GM21737 (cell line): Measurements from ENCODE around the gene RASA3.
"Not testable (repeated sequence)": the region's sequence is repeated elsewhere in the genome, so short reads cannot be mapped to it uniquely, and the experiment has no call there.

Experiments
- ATAC-seq: cut with Tn5 transposase; IDR thresholded peaks from one replicate; pipeline ENCODE4 v1.9.1; 2021; ENCODE audit warnings: mild to moderate bottlenecking, moderate library complexity; ENCODE audit not compliant: unreplicated experiment

Gene RASA3

GRCh38 chr13:114024603-114025404, 107.6 kb downstream of the RASA3 start:
- ATAC-seq, result no peak

DNA sequence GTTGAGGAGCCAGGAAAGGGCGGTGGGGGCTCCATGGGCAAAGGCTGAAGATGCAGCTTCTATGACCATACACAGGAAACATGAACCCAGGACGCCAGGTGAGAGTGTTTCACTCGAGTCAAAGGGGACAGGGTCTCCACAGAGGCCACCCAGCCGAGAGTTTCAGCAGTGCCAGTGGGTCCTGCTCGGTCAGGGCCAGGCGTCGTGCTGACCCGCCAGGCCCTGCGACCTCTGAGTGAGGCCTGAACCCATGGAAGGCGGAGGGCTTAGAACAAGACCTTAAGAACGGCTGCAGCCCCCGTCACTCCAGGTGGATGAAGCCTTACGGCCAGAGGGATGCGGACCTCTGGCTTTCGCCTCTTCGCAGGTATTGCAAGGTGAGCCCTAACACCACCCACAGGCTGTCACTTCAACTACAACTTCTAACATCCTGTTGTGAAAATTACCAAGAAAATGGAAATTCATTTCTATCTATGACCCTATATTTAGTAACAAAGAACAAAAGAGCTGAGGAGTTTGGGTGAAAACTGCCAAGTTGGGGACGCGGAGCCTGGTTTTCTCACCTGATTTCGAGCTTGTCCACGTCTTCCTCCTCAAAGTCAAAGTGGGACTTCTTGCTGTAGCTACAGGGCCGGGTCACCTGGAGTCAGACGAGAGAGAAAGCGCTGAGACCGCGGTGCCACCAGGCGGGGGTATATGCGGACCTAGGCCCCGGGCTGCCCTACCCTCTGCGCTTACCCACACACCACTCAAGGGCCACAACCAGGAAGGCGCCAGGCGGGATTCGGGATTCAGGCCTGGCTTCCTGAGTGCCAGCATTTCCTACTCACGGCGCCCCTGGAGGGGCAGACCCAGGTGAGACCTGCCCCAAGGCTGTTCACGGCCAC, 108.5 kb downstream of the RASA3 start:
- ATAC-seq, result no peak

DNA sequence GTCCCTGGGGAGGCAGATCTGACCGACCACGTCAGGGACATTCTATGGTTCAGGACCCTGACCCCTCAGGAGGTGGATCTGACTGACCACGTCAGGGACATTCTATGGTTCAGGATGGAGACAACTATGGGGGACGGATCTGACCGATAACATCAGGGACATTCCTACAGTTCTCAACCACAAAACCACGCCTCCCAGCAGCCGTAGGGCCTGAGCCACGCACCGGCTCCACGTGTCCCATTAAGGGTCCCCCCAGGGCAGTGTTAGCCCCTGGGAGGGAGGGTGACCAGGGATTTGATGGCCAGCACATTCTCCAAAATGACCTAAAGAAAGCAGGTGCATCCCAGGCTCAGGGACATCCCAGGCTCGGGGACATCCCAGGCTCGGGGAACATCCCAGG, 109.5 kb downstream of the RASA3 start:
- ATAC-seq, result no peak

- ATAC-seq, result no peak
Measured at GRCh38 chr13:114022309-114022669, 110.1 kb downstream of the RASA3 start.

DNA sequence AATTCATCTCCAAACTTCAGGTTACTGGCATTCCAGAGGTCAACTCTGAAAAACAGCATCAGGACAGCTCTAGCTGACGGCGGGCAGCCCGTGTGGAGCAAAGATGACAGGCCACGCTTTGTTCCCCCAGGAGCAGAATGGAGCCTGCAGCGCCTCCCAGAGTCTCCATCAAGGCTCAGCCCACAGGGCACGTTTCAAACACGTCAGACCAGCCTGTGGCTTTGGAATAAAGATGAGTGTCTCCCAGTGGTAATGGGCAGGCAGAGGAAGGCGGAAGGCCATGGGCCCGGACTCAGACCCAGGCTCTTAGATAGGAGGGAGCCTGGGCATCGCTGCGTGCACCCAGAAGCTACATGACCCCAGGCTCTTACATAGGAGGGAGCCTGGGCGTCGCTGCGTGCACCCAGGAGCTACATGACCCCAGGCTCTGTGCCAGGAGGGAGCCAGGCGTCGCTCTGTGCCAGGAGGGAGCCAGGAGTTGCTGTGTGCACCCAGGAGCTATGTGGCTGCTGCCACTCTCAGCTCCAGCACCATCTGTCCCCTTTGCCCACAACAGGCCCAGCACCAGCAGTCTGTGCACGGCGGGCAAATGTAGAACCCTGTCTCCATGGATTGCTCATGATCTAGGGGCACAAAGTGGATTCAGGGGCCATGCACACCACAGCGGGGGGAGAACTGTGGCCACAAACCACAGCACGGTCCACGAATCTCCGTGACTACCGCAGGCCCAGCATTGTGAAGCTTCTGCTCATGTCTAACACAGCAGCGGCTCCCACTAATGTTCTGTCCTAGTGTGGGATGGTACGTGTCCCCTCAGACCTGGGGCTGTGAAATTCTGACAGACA, 110.7 kb downstream of the RASA3 start:
- ATAC-seq, result no peak

DNA sequence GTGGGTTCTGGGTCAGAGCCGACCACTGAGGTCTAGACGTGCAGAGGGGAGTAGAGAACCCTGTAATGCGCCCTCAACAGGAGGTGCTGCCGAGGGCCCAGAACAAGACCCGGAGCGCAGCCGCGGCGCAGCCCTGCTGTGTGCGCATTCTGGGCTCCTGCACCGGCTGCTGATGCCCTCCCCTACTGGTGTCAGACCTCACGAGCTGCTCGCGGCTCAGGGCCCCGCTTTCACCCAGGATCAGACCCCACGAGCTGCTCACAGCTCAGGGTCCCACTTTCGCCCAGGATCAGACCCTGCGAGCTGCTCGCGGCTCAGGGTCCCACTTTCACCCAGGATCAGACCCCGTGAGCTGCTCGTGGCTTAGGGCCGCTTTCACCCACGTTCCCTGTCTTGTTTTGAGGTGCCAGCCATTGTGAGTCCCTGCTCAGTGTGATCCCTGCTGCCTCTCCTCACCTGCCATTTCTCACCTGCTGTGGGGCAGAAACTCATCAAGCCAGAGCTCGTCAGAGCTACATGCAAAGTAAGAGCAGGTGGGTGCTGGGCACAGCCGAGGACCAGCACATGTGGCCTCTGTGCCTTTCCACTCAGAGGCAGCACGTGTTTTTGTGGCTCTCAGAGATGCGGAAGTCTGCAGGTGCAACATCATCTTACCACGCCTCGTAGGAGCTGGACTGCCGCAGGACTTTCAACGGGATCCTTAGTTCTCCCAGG, 111.5 kb downstream of the RASA3 start:
- no peak for ATAC-seq

DNA sequence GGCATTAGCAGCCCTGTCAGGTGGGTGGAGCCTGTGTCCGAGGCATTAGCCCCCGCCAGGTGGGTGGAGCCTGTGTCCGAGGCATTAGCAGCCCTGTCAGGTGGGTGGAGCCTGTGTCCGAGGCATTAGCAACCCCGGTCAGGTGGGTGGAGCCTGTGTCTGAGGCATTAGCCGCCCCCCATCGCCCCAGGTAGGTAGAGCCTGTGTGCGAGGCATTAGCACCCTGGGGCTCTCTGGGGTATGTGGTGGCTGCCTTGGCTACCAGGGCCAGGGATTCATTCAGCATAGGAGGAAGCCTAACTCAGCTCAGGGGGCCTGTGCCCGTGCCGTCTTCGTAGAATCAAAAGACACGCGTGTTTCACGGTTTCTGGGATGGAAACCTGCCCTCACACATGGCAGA, 112.3 kb downstream of the RASA3 start:
- not testable (repeated sequence) for ATAC-seq

GRCh38 chr13:114019367-114019766, 113.1 kb downstream of the RASA3 start:
- no peak for ATAC-seq

GRCh38 chr13:114018461-114019055, 113.9 kb downstream of the RASA3 start:
- ATAC-seq, result no peak

- ATAC-seq, result no peak
Measured at GRCh38 chr13:114017966-114018365, 114.5 kb downstream of the RASA3 start.

GRCh38 chr13:114017028-114017630, 115.3 kb downstream of the RASA3 start:
- ATAC-seq, result no peak

DNA sequence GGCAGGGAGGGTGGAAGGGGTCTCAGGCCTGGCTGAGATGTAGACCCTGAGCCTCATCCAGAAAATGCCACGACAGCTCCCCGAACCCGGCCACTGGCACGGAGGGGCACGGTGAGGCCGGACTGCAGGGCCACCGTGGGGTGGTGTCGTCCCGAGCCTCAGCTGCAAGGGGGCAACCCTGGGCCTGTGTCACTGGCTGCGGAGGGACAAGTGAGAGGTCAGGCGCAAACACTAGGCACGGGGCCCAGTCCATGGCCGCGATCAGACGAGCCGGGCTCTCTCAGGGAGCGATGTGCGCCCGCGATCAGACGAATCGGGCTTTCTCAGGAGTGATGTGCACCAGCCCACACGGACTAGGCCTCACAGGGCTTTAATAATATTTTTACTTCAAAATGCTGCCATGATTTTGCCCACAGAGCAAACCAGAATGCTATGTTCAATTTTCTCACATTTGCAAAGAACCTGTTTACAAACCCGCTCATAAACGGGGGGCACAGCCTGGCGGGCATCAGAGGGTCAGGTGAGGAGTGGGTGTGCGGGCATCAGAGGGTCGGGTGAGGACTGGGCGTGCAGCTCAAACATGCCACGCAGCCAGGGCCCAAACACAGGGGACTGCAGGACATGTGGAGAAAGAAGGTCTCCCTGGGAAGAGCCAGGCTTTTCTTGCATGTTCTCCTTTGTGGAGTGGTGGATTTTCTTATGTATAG, 115.9 kb downstream of the RASA3 start:
- no peak for ATAC-seq

DNA sequence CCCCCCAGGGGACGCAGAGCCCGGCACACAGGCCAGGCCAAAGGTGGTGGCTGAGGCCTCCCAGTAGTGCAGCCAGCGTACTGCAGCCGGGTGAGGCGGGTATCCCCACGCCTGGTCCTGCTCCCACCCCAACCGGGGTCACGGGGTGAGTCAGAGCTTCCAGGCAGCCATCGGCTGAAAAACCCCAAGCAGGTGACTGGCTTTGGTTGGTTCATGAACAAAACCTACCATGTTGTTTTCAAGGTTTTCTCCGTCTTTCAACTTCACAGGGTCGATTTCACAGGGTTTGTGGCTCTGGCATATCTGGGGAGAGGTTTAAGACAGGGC, 116.5 kb downstream of the RASA3 start:
- no peak for ATAC-seq

- no peak for ATAC-seq
Measured at GRCh38 chr13:114015111-114015968, 117.1 kb downstream of the RASA3 start.

DNA sequence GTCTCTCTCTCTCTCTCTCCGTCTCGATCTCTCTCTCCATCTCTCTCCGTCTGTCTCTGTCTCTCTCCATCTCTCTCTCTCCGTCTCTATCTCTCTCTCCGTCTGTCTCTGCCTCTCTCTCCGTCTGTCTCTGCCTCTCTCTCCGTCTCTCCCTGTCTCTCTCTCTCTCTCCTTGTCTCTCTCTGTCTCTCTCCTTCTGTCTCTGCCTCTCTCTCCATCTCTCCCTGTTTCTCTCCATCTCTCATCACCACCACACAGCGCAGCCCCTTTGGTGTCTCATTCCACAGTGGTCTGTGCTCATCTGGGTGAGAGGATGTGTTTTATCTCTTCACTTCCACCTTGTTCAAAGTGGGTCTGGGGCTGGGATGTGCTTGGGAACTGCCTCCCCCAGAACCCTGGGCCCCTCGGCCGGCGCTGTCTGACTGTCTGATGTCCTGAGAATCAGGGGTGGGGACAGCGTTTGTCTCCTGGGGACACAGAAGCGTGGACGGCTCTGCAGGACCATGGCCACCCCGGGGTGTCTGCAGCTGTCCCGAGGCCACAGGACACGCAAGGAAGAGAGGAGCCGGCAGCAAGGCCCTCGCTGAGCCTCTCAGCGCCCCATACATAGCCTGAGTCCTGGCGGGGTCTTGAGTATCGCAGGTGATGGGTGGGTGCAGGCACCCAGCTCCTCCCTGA, 118.3 kb downstream of the RASA3 start:
- ATAC-seq, result no peak

GRCh38 chr13:114013336-114013735, 119.1 kb downstream of the RASA3 start:
- no peak for ATAC-seq

DNA sequence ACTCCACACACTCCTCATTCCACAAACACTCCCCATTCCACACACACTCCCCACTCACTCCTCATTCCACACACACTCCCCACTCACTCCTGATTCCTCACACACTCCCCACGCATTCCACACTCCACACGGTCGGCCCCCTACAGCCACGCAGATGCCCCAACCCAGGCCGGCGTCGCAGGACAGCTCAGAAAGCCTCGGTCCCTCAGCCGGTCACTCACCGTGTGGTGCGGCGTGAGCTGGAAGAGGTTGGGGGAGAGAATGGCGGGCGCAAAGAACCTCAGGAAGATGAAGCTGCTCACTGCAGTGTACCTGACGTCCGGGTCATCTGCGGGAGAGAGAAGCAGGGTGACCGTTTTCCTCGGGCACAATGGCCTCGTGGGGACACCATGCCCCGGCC, 119.5 kb downstream of the RASA3 start:
- no peak for ATAC-seq

GRCh38 chr13:114012141-114012540, 120.3 kb downstream of the RASA3 start:
- ATAC-seq, result no peak
